GM12878 (cell line): ENCODE results near the gene OR11H7. TPM values are rescaled to one million over a fixed set of nuclear protein-coding genes. Genes with fewer than 3 reads are reported as not detected.

Experiments
- ATAC-seq: fragments of 200-7000 bp; cut with Tn5 transposase; 3 replicates; pipeline ENCODE4 v1.9.1; 2020; ENCODE audit warnings: mild to moderate bottlenecking, moderate library complexity
- BruUV-seq: library from RNA; stranded (reverse); fragments of 400-500 nt; replicated peaks from 2 replicates; lab custom pipeline; 2021; lab: Mats Ljungman, UMichigan
- CTCF ChIA-PET: fragments of 300-600 bp; sonication (Branson Sonifier 250); formaldehyde crosslinking; extraction: SDS; loops from one replicate; lab custom pipeline; 2021; ENCODE audit warnings: inconsistent platforms; lab: Yijun Ruan, JAX
- POLR2A ChIA-PET: fragments of 350-600 bp; formaldehyde crosslinking; extraction: SDS; loops from one replicate; lab custom pipeline; 2021; ENCODE audit warnings: inconsistent platforms; lab: Charles Lee
- RAD21 ChIA-PET: fragments of 300-600 bp; sonication (Branson Sonifier 250); formaldehyde crosslinking; loops from one replicate; lab custom pipeline; 2023; ENCODE audit warnings: antibody characterized with exemption; ENCODE audit not compliant: unreplicated experiment; lab: Charles Lee
- SMC1A ChIA-PET: fragments of 300-600 bp; sonication (Branson Sonifier 250); formaldehyde crosslinking; loops from one replicate; lab custom pipeline; 2023; ENCODE audit not compliant: unreplicated experiment, uncharacterized antibody; lab: Charles Lee
- DNase-seq: peaks from one replicate; pipeline ENCODE4 v3.0.0-alpha.2; 2011; ENCODE audit warnings: low read depth, low spot score
- FAIRE-seq: peaks from 3 replicates; lab custom pipeline; 2011; peaks lifted over from hg19 to GRCh38; lab: Jason Lieb, UNC
- H2AFZ ChIP-seq: 2 replicates; pipeline ENCODE4 v1.6.0; 2011; ENCODE audit warnings: low read depth, low read length, control low read depth; ENCODE audit not compliant: control insufficient read depth
- H3K27ac ChIP-seq: 2 replicates; pipeline ENCODE4 v1.5.1; 2011; ENCODE audit warnings: control low read depth; ENCODE audit not compliant: control insufficient read depth, insufficient read depth
- H3K27me3 ChIP-seq, 2 experiments: replicated peaks in 1 of 2; 2 replicates each; pipeline versions ENCODE4 v1.6.0 to v1.6.1; 2011; ENCODE audit warnings: low read length in 1 of 2; ENCODE audit not compliant: control insufficient read depth in 2 of 2, insufficient read depth in 2 of 2
- H3K36me3 ChIP-seq, 2 experiments: 2 replicates each; pipeline ENCODE4 v1.5.1; 2011; ENCODE audit warnings: low read length in 1 of 2; ENCODE audit not compliant: control insufficient read depth in 2 of 2, insufficient read depth in 2 of 2
- H3K4me1 ChIP-seq: 2 replicates; pipeline ENCODE4 v1.6.1; 2011; ENCODE audit warnings: mild to moderate bottlenecking, low read length, moderate library complexity, mixed read lengths; ENCODE audit not compliant: control insufficient read depth, insufficient read depth
- H3K4me2 ChIP-seq: 2 replicates; pipeline ENCODE4 v1.6.0; 2011; ENCODE audit warnings: control low read depth; ENCODE audit not compliant: control insufficient read depth, insufficient read depth
- H3K4me3 ChIP-seq: fragments of 200-600 bp; sonication (generic); 2 replicates; pipeline ENCODE4 v1.5.1; 2016
- H3K79me2 ChIP-seq: 2 replicates; pipeline ENCODE4 v1.6.0; 2011; ENCODE audit warnings: low read length; ENCODE audit not compliant: control insufficient read depth, insufficient read depth
- H3K9ac ChIP-seq: 2 replicates; pipeline ENCODE4 v1.8.0; 2011; ENCODE audit warnings: low read length, control low read depth, mixed read lengths; ENCODE audit not compliant: control insufficient read depth, insufficient read depth
- H3K9me3 ChIP-seq: replicated peaks from 3 replicates; pipeline ENCODE4 v1.5.1; 2011; ENCODE audit warnings: mild to moderate bottlenecking, low read length; ENCODE audit not compliant: control insufficient read depth, insufficient read depth
- H4K20me1 ChIP-seq: 2 replicates; pipeline ENCODE4 v1.6.0; 2011; ENCODE audit not compliant: control insufficient read depth, insufficient read depth
- ASH2L ChIP-seq: fragments of 300-600, 200-600 bp; sonication (generic); IDR thresholded peaks from 2 replicates; pipeline ENCODE4 v1.6.1; 2017; ENCODE audit warnings: low read depth, mild to moderate bottlenecking, borderline replicate concordance
- ATF7 ChIP-seq: fragments of 450-650 bp; IDR thresholded peaks from 2 replicates; pipeline ENCODE4 v1.6.1; 2016; ENCODE audit warnings: low read depth, mild to moderate bottlenecking
- CBX3 ChIP-seq: fragments of 200-600 bp; sonication (generic); IDR thresholded peaks from 2 replicates; pipeline ENCODE4 v1.6.1; 2016; ENCODE audit warnings: low read depth, borderline replicate concordance
- DPF2 ChIP-seq: fragments of 450-650 bp; IDR thresholded peaks from 2 replicates; pipeline ENCODE4 v1.6.1; 2017; ENCODE audit warnings: mild to moderate bottlenecking
- ELK1 ChIP-seq: IDR thresholded peaks from 2 replicates; pipeline ENCODE4 v1.6.1; 2012; ENCODE audit warnings: low read depth, low read length, improper control_type of control experiment
- EP300 ChIP-seq, 2 experiments: fragments of 150-350 bp in 1 of 2; IDR thresholded peaks; 2 replicates each; pipeline ENCODE4 v1.6.1; 2011 to 2012; ENCODE audit warnings: low read depth in 2 of 2, low read length in 2 of 2, borderline replicate concordance in 1 of 2, improper control_type of control experiment in 1 of 2, inconsistent platforms in 1 of 2; ENCODE audit not compliant: control insufficient read depth in 1 of 2
- IKZF1 ChIP-seq: fragments of 450-650 bp; conservative IDR thresholded peaks from 2 replicates; pipeline ENCODE4 v1.6.1; 2017; ENCODE audit warnings: antibody characterized with exemption, mild to moderate bottlenecking
- MEF2A ChIP-seq: IDR thresholded peaks from 2 replicates; pipeline ENCODE4 v1.6.1; 2011; ENCODE audit warnings: low read depth, mild to moderate bottlenecking, low read length, moderate library complexity; ENCODE audit not compliant: insufficient read depth
- SKIL ChIP-seq: fragments of 450-650 bp; IDR thresholded peaks from 2 replicates; pipeline ENCODE4 v1.6.1; 2017; ENCODE audit warnings: mild to moderate bottlenecking, low read depth, inconsistent platforms; ENCODE audit not compliant: poor library complexity, severe bottlenecking
- SREBF1 ChIP-seq: IDR thresholded peaks from 2 replicates; pipeline ENCODE4 v1.6.1; 2012; ENCODE audit warnings: mild to moderate bottlenecking, low read length
- STAT3 ChIP-seq: IDR thresholded peaks from 2 replicates; pipeline ENCODE4 v1.6.1; 2011; ENCODE audit warnings: low read depth, low read length, improper control_type of control experiment
- SUPT20H ChIP-seq: IDR thresholded peaks from 2 replicates; pipeline ENCODE4 v1.6.1; 2011; ENCODE audit warnings: low read depth, mild to moderate bottlenecking, low read length, moderate library complexity, borderline replicate concordance; ENCODE audit not compliant: control insufficient read depth
- TARDBP ChIP-seq: IDR thresholded peaks from 2 replicates; pipeline ENCODE4 v1.6.1; 2016; ENCODE audit warnings: borderline replicate concordance
- USF1 ChIP-seq: IDR thresholded peaks from 2 replicates; pipeline ENCODE4 v1.6.1; 2011; ENCODE audit warnings: borderline replicate concordance, low read depth, mild to moderate bottlenecking, moderate library complexity, mixed read lengths, low read length; ENCODE audit not compliant: insufficient read depth; ENCODE audit errors: extremely low read length
- ZNF217 ChIP-seq: fragments of 450-650 bp; IDR thresholded peaks from 2 replicates; pipeline ENCODE4 v1.6.1; 2017; ENCODE audit warnings: antibody characterized with exemption, mild to moderate bottlenecking
- ZSCAN29 ChIP-seq: fragments of 450-650 bp; IDR thresholded peaks from 2 replicates; pipeline ENCODE4 v1.6.1; 2017; ENCODE audit warnings: mild to moderate bottlenecking, moderate library complexity
- WGBS: methylation state at CpG from one replicate; pipeline ENCODE4 v1.1.6; 2016; ENCODE audit warnings: low lambda C conversion rate; ENCODE audit not compliant: insufficient replicate concordance, insufficient coverage; ENCODE audit errors: missing lambda C conversion rate; 5-methylcytosine and 5-hydroxymethylcytosine counted together
- in situ Hi-C: fragments of 300-500 bp; cut with MboI; formaldehyde crosslinking; loops from 9 replicates; pipeline ENCODE4 v1.14.3; 2018; ENCODE audit warnings: mixed read lengths
- intact Hi-C: fragments of 100-400 bp; cut with micrococcal nuclease; formaldehyde crosslinking; loops from one replicate; pipeline ENCODE4 v1.14.2; 2022; ENCODE audit not compliant: unreplicated experiment
- polyA plus RNA-seq, 11 experiments: library from polyadenylated mRNA; depleted of rRNA in 4 of 11; unstranded in 6 of 11; stranded (reverse) in 5 of 11; fragments of >200 nt; fragmentation: Nextera tagmentation in 4 of 11; fragmentation: Illumina TruSeq in 1 of 11; extraction: Ambion mirVana in 4 of 11; extraction: Trizol in 1 of 11; gene quantifications; 1 replicate in 1 of 11; 2 replicates in 10 of 11; pipeline versions ENCODE4 v1.2.1 to v1.2.3, GENCODE V29; 2011 to 2016; ENCODE audit warnings: inconsistent platforms in 2 of 11, missing spikeins in 2 of 11, low read depth in 1 of 11
- total RNA-seq, 4 experiments: library from RNA; depleted of rRNA in 3 of 4; stranded (reverse); fragments of >200 nt in 3 of 4; fragmentation: Illumina TruSeq in 1 of 4; extraction: Trizol in 1 of 4; gene quantifications; 2 replicates each; pipeline versions ENCODE4 v1.2.1 to v1.2.3, GENCODE V29; 2013 to 2021

The OR11H7 gene
- total and polyA plus RNA-seq, 10 of the 15 experiments (the other 5 are each of a cell fraction or from before 2014, with no cell fraction given): 0.10 TPM; not detected in 9

GRCh38 chr14:20219033-20219432 lies 9.7 kb upstream of the OR11H7 start:
- ChIA-PET SMC1A (no interaction called here), CTCF (no interaction called here), RAD21 (no interaction called here), POLR2A (no interaction called here)
- no peaks in the 10 kb centered on the region for H4K20me1 ChIP-seq
- DNase-seq: no peak
- H3K36me3 ChIP-seq: no peaks in the 10 kb centered on the region
- H3K4me3 ChIP-seq: no peak overlapping the region
- no peak overlapping the region for H3K27ac ChIP-seq
- BruUV-seq: no TSS peak
- H3K4me2 ChIP-seq: no peak overlapping the region
- WGBS: 0% methylated on average over 4 of the region's 4 CpGs
- H2AFZ ChIP-seq: no peak overlapping the region
- H3K9me3 ChIP-seq: no peaks in the 10 kb centered on the region
- no peaks in the 10 kb centered on the region for H3K79me2 ChIP-seq
- no peaks in the 10 kb centered on the region for H3K27me3 ChIP-seq
- no peak overlapping the region for H3K9ac ChIP-seq
- intact Hi-C loops (no loop called here), in situ Hi-C loops (no loop called here)
- TF ChIP-seq IKZF1 (no peak), STAT3 (no peak), ATF7 (no peak), ASH2L (no peak), SUPT20H (no peak), CBX3 (no peak), TARDBP (no peak), ZNF217 (no peak), DPF2 (no peak), USF1 (no peak), ZSCAN29 (no peak), MEF2A (no peak), SREBF1 (no peak), EP300 (IDR thresholded peaks at IDR 0.05; ENCODE audit: borderline replicate concordance in 1 of 2, control insufficient read depth in 1 of 2, low read depth in 2 of 2, low read length in 2 of 2) (no peak), ELK1 (no peak), SKIL (no peak)
- FAIRE-seq: no peak
- ATAC-seq: no peak
- H3K4me1 ChIP-seq: no peaks in the 10 kb centered on the region
